GM18505 (cell line): ENCODE measurements around the gene MYO16.
"Not testable (repeated sequence)": the region's sequence is repeated elsewhere in the genome, so short reads cannot be mapped to it uniquely, and the experiment has no call there.

Experiments
- ATAC-seq: cut with Tn5 transposase; IDR thresholded peaks from one replicate; pipeline ENCODE4 v1.9.1; 2021; ENCODE audit not compliant: unreplicated experiment
- POLR2A ChIP-seq: IDR thresholded peaks from 4 replicates; pipeline ENCODE4 v1.6.1; 2011; ENCODE audit warnings: borderline replicate concordance; ENCODE audit not compliant: insufficient read depth, insufficient read length; ENCODE audit errors: extremely low read depth

MYO16 gene

GRCh38 chr13:108968566-108968965, 339.2 kb downstream of the MYO16 start:
- no peak for ATAC-seq
- no peak for TF ChIP-seq POLR2A

GRCh38 chr13:108974686-108975085, 345.3 kb downstream of the MYO16 start:
- ATAC-seq = no peak
- no peak for TF ChIP-seq POLR2A

- ATAC-seq = no peak
- no peak for TF ChIP-seq POLR2A
Measured at GRCh38 chr13:108980237-108980636, 350.8 kb downstream of the MYO16 start.

GRCh38 chr13:108981407-108981806, 352.0 kb downstream of the MYO16 start:
- ATAC-seq = no peak
- TF ChIP-seq POLR2A = no peak

- no peak for ATAC-seq
- no peak for TF ChIP-seq POLR2A
Measured at GRCh38 chr13:108983273-108983672, 353.9 kb downstream of the MYO16 start.

- no peak for TF ChIP-seq POLR2A
- ATAC-seq = no peak
Measured at GRCh38 chr13:108984251-108984920, 355.0 kb downstream of the MYO16 start.

GRCh38 chr13:108985166-108985565, 355.8 kb downstream of the MYO16 start:
- no peak for ATAC-seq
- no peak for TF ChIP-seq POLR2A

- ATAC-seq = no peak
- no peak for TF ChIP-seq POLR2A
Measured at GRCh38 chr13:108987517-108987916, 358.1 kb downstream of the MYO16 start.

- TF ChIP-seq POLR2A = no peak
- no peak for ATAC-seq
Measured at GRCh38 chr13:108987944-108988343, 358.5 kb downstream of the MYO16 start.

GRCh38 chr13:108991416-108991815, 362.0 kb downstream of the MYO16 start:
- not testable (repeated sequence) for ATAC-seq

- no peak for ATAC-seq
- TF ChIP-seq POLR2A = no peak
Measured at GRCh38 chr13:108993346-108993745, 363.9 kb downstream of the MYO16 start.

- ATAC-seq = no peak
- TF ChIP-seq POLR2A = no peak
Measured at GRCh38 chr13:108996430-108996829, 367.0 kb downstream of the MYO16 start.

- no peak for TF ChIP-seq POLR2A
- no peak for ATAC-seq
Measured at GRCh38 chr13:109000207-109000606, 370.8 kb downstream of the MYO16 start.

- no peak for ATAC-seq
- no peak for TF ChIP-seq POLR2A
Measured at GRCh38 chr13:109002934-109003333, 373.5 kb downstream of the MYO16 start.

- no peak for TF ChIP-seq POLR2A
- no peak for ATAC-seq
Measured at GRCh38 chr13:109007946-109008345, 378.5 kb downstream of the MYO16 start.

GRCh38 chr13:109009756-109010155, 380.3 kb downstream of the MYO16 start:
- TF ChIP-seq POLR2A = no peak

GRCh38 chr13:109010912-109011311, 381.5 kb downstream of the MYO16 start:
- ATAC-seq = no peak
- TF ChIP-seq POLR2A = no peak

More at GRCh38 chr13:109009756-109010155, 380.3 kb downstream of the MYO16 start:
- ATAC-seq = no peak
